Testis (tissue), 2 donors: Measurements from ENCODE around the gene RPF1.

ENCODE experiments used
- CTCF ChIP-seq, 3 experiments: fragments of 450-650 bp in 2 of 3; fragments of 200-600 bp in 1 of 3; sonication (generic) in 1 of 3; IDR thresholded peaks; one replicate each; pipeline ENCODE4 v1.5.1; 2016 to 2019; ENCODE audit warnings: antibody characterized with exemption in 3 of 3, mild to moderate bottlenecking in 2 of 3, moderate library complexity in 1 of 3
- POLR2A ChIP-seq: fragments of 450-650 bp; IDR thresholded peaks from one replicate; pipeline ENCODE4 v1.6.1; 2017; ENCODE audit warnings: antibody characterized with exemption, mild to moderate bottlenecking, moderate library complexity

GRCh38 chr1:84467298-84467697 lies 11.8 kb upstream of the RPF1 start:
- TF ChIP-seq CTCF (IDR thresholded peaks at IDR 0.05) (no peak), POLR2A (no peak)
